NCI-H524 (cell line): ENCODE results near the gene MUC20.
"Not testable (repeated sequence)": the region's sequence is repeated elsewhere in the genome, so short reads cannot be mapped to it uniquely, and the experiment has no call there.

Experiments
- DNase-seq, 2 experiments: peaks; one replicate each; lab custom pipeline; 2025; lab: John Stamatoyannopoulos, UW

The MUC20 gene

DNA sequence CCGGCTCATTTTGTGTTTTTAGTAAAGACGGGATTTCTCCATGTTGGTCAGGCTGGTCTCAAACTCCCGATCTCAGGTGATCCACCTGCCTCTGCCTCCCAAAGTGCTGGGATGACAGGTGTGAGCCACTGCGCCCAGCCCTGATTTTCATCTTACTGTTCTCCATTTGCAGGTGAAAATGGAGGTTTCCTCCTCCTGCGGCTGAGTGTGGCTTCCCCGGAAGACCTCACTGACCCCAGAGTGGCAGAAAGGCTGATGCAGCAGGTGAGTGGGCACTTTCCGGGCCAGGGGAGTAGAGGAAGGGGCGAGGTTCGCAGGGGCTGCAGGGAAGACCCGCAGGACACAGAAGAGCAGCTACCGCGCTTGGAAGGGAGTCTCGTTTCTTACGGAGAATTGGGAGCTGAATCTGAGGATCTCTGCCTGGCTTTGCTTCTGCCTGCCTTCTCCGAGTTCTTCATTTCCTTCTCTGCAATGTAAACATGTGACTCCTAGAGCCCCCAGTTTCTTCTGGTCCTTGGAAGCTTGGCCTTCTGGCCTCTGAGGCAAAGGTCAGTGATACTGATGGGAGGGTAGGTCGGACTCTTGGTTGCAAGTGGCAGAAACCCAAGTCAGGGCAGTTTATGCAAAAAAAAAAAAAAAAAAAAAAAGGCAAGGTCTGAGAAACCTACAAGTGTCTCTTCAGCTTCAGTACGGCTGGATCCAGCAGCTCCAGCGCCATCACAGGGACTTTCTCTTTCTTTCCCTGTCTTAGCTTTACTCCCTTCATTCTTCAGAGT, 8.9 kb downstream of the MUC20 start:
- DNase-seq = no peak

DNA sequence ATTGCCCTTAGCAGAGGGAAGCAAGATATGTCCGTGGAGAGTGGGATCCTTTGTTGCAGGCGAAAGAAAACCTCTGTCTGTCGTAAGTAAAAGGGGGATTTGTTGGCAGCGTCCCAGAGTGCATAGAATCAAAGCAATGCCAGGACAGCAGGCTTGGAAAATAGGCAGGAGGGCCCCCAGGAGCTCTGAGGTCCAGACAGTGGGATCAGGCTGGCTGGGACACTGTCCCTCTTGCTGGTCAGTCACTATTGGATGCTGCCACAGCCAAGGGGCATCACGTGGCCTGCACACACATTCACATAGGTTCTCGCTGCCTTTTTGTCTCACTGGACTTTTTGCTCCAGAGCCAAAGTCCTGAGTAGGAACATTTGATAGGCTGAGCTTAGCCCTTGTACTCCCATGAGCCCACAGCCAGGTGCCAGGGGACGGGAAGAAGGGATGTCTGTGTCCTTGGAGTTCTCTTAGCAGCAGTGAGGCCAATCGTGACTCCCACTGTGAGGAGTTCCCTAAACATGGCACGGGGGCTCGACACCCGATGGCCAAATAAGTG, 10.7 kb downstream of the MUC20 start:
- no peak for DNase-seq

DNA sequence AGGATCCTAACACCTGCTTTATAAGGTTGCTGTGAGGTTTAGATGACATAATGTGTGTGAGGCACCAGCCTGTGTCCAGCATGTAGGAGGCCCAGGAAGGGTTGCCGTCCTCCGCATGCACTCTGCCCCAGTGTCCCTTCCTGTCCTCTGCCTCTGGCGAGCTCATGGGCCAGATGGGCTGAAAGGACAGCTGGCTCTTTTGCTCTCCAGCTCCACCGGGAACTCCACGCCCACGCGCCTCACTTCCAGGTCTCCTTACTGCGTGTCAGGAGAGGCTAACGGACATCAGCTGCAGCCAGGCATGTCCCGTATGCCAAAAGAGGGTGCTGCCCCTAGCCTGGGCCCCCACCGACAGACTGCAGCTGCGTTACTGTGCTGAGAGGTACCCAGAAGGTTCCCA, 12.2 kb downstream of the MUC20 start:
- no peak for DNase-seq

DNA sequence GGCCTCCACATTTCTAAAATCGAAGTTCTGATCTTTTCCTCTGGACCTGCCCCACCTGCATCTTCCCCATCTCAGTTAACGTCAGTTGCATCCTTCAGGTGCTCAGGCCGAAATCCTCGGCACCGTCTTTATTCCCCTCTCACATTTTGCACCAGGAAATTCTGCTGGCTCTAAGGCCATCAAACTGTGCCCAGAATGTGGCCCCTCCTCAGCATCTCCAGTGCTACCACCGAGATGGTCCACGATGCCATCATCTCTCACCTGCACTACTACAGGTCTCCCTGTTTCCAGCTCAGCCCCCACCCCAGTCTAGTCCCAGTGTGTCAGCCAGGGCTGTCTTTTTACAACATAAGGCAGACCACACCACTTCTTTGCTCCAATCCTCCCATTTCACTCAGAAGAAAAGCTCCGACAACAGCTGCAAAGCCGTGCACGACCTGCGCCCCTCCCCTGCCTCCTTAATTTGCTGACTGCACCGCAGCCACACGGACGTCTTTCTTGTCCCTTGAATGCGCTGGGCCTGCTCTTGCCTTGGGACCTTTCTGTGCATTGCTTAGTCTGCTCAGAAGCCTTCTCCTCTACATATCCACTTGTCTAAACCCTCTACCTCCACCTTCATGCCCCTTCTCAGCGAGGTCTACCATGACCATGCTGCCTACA, 14.4 kb downstream of the MUC20 start:
- DNase-seq = no peak

DNA sequence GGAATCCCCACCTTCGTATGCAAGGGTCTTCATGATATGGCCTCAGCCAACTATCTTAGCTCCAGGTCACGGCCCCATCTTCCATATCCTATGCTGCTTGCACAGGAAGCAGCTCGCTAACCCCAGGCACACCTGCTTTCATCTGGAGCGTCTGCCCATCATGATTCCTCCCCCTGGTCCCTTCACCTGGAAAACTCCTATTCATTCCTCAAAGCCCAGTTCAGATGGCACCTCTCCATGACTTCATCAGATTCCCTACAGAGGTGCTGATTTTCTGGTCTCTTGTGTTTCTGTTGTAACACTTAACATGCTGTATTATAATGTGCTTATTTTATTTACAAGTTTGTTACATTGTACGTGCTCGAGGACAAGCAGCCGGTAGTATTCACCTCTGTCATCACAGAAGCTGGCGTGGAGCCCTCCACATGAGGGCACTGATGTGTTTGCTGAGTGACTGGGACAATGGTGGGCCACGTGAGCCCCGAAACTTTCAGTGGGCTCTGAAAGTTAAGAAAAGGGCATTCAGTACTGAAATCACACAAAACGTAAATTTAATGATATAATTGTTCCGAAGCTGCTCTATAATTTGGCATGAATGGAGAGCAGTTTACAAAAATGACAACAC, 16.2 kb downstream of the MUC20 start:
- DNase-seq = no peak

DNA sequence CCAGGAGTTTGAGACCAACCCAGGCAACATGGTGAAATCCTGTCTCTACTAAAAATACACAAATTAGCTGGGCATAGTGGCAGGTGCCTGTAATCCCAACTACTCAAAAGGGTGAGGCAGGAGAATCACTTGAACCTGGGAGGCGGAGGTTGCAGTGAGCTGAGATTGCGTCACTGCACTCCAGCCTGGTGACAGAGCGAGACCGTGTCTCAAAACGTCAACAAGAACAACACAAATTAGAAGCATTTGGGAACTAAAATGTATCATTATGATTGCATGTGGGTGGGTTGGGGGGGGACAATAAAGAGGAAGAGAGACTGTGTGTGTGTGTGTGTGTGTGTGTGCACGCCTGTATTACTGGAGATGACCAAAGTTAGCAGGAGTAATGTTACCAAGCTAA, 17.0 kb downstream of the MUC20 start:
- DNase-seq = not testable (repeated sequence)

DNA sequence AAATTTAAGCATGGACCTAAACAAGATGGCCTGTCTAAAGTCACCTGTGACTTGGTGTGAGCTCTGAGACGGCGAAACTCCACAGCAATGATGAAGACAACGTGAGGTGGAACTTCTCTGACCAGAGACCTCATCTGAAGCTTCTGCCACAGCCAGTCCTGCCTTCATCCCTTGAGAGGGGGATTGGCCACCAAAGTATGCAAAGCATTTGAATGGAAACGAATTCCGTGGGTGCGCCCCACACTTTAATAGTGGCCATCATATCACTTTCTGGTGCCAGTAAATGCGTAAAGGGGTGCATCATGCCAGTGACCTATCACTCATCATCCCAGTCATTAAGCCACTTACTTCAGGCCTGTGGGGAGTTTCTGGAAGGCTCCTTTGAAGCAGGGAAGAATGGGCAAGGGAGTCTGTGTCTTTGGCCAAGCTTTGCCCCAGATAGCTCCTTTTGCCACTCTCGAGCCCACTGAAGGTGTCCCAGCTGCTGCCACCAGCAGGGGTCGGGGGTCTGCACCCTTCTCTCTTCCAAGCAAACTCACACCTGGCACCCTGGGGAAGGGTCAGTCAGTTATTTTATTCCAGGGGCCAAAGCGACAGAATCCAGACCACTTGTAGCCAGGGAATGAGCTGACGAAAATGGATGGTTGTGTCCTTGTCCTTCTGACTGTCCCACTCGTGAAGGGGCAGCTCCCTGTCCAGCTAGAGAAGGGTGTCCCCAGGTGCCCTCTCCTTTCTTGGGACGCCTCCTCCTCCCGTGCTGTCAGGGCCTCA, 17.7 kb downstream of the MUC20 start:
- no peak for DNase-seq

DNA sequence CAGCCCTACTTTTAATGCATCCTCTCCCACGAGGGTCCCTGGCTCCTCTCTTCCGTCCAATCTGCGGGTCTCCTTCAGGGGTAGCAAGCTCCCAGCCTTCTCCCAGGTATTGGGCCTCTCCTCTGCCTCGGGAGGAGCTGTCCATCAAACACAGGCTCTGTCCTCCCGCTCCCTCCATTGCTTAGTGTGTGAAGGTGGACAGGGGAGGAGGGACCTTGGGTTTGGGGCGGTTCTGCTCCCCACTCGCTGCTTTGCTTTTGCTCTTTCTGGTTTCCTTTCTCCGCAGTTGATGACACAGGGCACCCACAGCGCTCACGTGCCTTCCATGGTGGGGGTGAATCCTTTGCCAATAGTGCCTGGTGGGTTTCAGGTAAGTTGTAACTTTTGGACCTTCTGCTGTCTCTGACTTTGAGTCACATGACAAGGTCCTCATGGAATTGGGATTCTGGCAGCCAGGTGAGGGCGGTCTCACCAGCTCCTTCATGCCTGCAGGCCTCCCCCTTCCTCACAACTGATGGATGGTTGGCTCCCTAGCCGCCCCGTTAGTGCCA, 18.9 kb downstream of the MUC20 start:
- no peak for DNase-seq

DNA sequence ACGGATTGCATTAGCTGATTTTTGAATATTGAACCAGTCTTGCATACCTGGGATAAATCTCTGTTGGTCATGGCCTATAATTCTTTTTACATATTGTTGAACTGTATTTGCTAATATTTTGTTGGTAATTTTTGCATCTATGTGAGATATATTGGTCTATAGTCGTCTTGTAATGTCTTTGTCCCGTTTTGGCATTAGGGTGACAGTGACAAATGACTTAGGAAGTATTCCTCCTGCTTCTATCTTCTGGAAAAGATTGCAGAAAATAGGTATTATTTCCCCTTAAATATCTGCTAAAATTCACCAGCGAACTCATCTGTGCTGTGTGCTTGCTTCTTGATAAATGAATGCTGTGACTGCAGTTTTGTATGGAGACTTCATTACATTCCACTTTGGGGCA, 23.7 kb downstream of the MUC20 start:
- no peak for DNase-seq

DNA sequence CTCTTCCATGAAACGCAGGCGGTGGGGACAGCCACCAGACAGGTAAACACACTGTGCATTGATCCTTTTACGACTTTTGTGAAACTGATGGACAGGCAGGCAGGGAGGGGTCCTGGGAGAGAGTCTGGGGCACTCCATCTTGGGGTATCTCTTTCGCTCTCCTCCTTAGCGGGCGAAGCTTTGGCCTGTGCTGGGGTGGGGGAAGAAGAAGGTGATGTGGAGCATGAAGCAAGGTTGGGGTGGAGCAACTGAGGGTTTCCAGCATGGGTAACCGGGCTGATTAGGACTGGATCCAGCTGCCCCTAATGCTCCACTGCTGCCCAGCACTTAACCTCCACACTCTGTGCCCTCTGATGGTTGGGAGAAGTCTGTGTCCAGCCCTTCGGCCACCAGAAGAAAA, 25.6 kb downstream of the MUC20 start:
- no peak for DNase-seq

DNA sequence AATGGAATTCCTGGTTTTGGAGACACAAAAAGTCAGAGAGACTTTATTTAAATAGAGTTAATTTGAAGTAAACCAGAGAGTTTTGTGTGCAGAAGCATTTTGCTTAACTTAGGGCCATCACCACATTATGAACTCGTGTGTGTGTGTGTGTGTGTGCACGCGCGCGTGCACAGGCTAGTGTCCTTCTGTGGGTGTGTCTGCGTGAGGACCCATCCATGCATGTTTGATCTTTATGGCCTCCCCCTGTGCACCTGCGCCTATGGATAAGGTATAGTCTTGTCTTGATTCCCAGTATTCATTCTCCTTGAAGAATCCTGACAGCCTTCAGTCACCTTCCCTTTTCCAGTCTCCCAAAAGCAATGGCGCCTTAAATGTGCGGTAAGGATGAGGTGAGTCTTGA, 26.0 kb downstream of the MUC20 start:
- no peak for DNase-seq

DNA sequence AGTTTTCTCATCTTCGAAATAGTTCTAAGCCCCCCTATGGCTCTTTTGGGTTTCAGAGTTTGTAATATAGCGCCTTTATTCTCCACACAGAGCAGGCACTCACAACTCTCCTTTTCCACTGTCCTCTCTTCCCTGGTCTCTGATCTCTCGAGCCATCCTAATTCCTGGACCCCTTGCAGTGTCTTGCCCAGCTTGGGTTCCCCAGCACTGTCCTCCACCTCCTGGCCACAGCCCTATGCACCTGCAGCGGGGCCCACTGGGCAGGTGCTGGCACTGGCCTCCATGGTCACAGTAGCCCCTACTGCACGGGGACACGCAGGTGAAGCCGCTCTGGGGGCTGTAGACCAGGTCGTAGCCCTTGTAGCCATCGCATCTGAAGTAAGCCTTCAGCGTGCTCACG, 27.9 kb downstream of the MUC20 start:
- DNase-seq = no peak

DNA sequence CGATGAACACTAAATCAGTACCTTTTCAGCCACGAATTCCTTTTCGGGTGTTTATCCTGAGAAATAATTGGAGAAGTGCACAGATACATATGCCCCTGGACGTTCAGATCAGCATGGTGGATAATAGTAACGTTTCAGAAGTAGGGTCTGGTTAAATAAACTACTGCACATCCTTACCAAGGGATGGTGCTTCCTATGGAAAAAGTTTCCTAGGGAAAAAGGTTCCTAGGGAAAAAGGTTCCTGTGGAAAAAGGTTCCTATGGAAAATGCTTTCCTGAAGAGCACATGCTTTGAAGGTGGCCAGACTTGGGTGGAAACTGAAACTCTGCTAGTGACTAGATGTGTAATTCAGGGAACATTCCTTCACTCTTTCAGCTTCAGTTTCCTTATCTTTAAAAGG, 28.3 kb downstream of the MUC20 start:
- not testable (repeated sequence) for DNase-seq

DNA sequence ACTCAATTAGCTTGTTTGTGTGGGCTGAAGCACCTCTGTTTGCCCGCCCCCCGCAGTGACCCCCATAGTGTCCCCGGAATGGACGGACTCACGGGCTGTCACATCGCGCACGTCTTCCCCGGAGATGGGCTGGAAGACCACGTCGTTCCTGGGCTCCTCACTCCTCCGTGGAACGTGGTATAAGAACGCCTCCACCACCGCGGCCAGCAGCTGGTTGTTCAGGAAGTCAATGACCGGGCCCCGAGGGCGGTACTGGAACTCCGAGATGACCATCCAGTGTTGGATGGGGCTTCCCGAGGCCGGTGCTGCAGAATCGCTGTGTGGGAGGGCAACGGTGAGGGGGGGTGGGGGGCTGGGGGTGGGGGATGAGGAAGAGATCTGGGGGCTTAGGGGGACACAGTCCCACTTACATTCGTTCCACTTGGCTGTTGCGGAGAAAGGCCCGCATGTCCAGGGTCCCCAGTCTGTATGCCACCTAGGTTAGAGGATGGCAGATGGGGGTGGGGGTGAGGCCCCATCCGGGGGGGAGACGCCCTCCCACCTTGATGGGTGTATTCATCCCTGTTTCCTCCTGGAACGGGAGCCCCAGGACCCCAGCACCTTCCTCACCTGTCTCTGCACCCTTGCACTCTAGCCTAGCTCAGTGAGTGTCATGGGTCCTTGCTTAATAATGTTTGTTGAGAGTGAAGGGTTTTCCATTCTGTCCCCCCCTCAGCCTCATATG, 30.2 kb downstream of the MUC20 start:
- no peak for DNase-seq

DNA sequence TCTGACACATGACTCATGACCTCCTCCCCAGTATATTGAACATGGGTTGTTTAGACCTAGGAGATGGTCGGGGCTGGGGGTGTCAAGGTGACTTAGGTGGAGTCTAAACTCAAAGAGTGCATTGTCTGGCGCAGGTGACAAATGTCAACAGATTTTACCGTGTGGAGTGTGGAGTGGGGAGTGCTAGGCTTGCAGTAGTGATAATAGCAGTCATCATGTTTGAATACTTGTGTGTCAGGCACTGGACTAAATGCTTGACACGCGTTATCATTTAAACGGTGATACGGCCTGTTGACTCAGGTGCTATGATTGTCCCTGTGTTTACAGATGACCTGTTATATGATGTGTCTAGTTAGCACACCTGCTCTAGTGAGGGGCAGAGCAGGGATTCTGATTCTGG, 30.8 kb downstream of the MUC20 start:
- no peak for DNase-seq

DNA sequence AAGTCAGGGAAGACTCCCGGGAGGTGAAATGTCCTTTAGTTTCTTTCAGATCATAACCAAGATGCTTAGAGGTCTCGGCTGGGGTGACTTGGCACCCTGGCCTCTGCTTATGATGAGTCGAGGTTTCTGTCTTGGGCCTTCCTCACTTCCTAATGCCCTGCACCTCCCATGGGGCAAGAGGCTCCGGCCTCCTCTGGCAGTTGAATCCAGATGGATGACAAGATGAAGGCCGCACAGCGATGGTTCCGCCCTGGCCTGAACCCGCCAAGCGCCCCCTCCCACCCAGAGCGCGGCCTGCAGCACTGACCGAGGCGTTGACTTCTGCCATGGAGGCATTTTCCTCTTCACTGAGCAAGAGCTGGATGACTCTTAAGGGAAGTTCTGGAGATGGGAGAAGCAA, 31.3 kb downstream of the MUC20 start:
- no peak for DNase-seq

DNA sequence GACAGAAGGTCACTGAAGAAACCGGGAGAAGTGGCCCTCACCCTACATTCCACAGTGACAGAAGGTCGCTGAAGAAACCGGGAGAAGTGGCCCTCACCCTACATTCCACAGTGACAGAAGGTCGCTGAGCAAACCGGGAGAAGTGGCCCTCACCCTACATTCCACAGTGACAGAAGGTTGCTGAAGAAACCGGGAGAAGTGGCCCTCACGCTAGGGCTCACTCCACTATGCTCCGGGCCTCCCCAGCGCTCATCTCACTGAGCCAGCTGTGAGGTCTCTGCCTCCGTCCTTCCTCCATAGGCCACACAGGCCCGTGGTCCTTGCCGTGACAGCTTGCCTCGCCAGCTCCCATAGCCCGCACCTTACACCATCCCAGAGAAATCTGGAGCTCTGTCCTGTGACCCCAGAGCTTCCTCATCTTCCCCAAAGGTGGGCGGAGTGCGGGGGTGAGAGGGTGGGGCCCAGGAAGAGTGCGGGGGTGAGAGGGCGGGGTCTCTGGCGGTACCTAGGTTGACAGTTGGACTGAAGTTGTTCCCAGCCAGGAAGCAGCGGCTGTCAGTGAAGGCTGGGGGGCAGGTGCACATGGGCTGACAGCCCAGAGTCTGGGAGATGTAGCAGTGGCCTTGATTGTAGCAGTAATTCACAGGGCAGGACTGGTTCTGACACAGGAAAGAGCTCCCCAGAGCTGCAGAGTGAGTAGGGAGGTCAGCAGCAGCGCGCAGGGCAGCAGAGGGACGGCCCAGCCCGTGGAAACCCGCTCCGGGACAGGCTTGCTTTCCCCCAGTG, 32.0 kb downstream of the MUC20 start:
- no peak for DNase-seq

DNA sequence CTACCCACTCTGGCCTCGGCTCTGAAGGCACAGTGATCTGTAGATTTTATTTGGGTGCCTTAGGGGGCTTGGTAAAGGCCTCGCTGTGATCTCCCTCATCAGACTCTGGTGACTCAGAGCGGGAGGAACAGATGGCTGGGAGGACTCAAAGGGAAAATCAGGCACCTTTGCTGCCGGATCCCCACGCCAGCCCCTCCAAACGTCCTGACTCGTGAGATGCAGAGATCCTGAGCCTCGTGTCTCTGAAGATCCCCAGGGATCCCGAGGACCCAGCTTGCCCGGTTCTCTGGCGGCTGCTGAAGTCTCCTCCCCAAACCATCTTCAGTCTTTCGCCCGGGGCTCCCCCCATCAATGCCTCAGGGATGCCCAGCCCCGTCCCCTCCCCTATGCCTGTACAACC, 32.8 kb downstream of the MUC20 start:
- DNase-seq = peak; percentile 27 to 70

DNA sequence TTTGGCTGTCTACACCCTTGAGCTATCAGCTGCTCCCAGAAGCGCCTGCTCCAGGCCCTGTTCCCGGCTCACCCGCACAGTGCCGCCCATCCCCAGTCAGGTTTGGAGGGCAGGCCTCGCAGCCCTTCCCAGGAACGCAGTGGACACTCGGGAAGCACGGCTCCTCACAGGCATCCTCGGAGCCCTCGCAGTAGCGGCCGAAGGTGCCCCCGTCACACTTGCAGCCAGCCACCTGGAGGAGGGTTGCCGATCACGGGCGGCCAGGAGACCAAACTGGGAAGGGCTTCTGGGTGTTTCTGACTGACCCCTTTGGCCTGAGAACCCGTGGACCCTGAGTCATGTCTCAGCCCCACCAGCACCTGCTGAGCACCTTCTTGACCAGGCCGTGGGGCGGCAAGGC, 33.4 kb downstream of the MUC20 start:
- DNase-seq = no peak

DNA sequence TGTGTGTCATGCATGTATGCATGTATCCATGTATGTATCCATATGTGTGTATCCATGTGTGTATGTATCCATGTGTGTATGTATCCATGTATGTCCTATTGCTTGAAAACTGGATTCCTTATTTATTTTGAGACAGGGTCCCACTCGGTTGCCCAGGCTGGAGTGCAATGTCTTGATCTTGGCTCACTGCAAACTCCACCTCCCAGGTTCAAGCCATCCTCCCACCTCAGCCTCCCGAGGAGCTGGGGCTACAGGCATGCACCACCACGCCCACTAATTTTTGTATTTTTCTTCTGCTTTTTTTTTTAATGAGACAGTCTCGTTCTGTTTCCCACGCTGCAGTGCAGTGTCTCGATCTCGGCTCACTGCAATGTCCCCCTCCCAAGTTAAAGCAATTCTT, 34.1 kb downstream of the MUC20 start:
- no peak for DNase-seq

DNA sequence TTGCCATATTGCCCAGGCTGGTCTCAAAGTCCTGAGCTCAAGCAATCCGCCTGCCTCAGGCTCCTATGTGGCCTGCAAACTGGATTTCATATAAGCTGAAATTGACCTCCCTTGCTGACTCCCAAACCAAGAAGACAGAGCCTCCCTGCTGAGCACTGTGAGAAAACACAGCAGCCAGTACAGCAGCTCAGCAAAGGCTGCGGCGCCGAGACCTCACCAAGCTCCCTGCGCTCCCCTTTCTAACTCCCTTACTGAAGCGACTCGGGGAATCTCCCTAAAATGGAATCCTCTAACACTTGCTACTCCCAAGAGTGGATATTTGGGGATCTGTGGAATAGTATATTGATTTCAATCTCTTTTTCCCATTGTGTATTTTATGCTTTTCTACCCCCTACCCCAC, 34.6 kb downstream of the MUC20 start:
- DNase-seq = no peak
